Neuronal stem cell (in vitro differentiated cells): Measurements from ENCODE around the gene ASCL3.
"Not testable (repeated sequence)": the region's sequence is repeated elsewhere in the genome, so short reads cannot be mapped to it uniquely, and the experiment has no call there.

Experiments used
- DNase-seq: peaks from one replicate; pipeline ENCODE4 v3.0.0-alpha.2; 2013; ENCODE audit warnings: low spot score
- H2AFZ ChIP-seq: one replicate; pipeline ENCODE4 v1.6.1; 2013; ENCODE audit warnings: mild to moderate bottlenecking, low read length, inconsistent platforms
- H2AK5ac ChIP-seq: 2 replicates; pipeline ENCODE4 v1.6.1; 2013; ENCODE audit warnings: low read depth, mild to moderate bottlenecking, inconsistent platforms, low read length, moderate library complexity, mixed read lengths
- H2BK120ac ChIP-seq: 2 replicates; pipeline ENCODE4 v1.6.1; 2013; ENCODE audit warnings: low read depth, mild to moderate bottlenecking, inconsistent platforms, low read length, moderate library complexity, mixed read lengths
- H2BK12ac ChIP-seq: one replicate; pipeline ENCODE4 v1.6.1; 2013; ENCODE audit warnings: low read length, inconsistent platforms
- H2BK15ac ChIP-seq: 2 replicates; pipeline ENCODE4 v1.6.1; 2013; ENCODE audit warnings: mild to moderate bottlenecking, low read length, inconsistent platforms, mixed read lengths
- H2BK5ac ChIP-seq: one replicate; pipeline ENCODE4 v1.6.1; 2013; ENCODE audit warnings: inconsistent platforms, mild to moderate bottlenecking, low read length, moderate library complexity
- H3K14ac ChIP-seq: one replicate; pipeline ENCODE4 v1.6.1; 2013; ENCODE audit warnings: low read length, inconsistent platforms
- H3K18ac ChIP-seq: 2 replicates; pipeline ENCODE4 v1.6.1; 2013; ENCODE audit warnings: low read length, inconsistent platforms
- H3K23ac ChIP-seq: 2 replicates; pipeline ENCODE4 v1.6.1; 2013; ENCODE audit warnings: low read depth, mild to moderate bottlenecking, mixed read lengths, low read length, inconsistent platforms; ENCODE audit not compliant: poor library complexity
- H3K27ac ChIP-seq: replicated peaks from 3 replicates; pipeline ENCODE4 v1.5.1; 2013; ENCODE audit warnings: low read length, inconsistent platforms
- H3K27me3 ChIP-seq, 3 experiments: 2 replicates each; pipeline ENCODE4 v1.6.1; 2013; ENCODE audit warnings: low read length in 3 of 3, mild to moderate bottlenecking in 2 of 3, inconsistent platforms in 1 of 3, low read depth in 1 of 3, mixed read lengths in 1 of 3, moderate library complexity in 1 of 3; ENCODE audit not compliant: control insufficient read depth in 3 of 3, insufficient read depth in 3 of 3
- H3K36me3 ChIP-seq, 2 donors: replicated peaks in 1 of 2; 2 replicates each; pipeline ENCODE4 v1.6.1; 2013; ENCODE audit warnings: low read length in 2 of 2; ENCODE audit not compliant: control insufficient read depth in 2 of 2, insufficient read depth in 2 of 2
- H3K4ac ChIP-seq: 2 replicates; pipeline ENCODE4 v1.6.1; 2013; ENCODE audit warnings: inconsistent platforms, mild to moderate bottlenecking, low read length, moderate library complexity
- H3K4me1 ChIP-seq, 2 donors: 1 replicate in 1 of 2; 2 replicates in 1 of 2; pipeline ENCODE4 v1.6.1; 2013; ENCODE audit warnings: low read length in 2 of 2, low read depth in 1 of 2; ENCODE audit not compliant: control insufficient read depth in 2 of 2, insufficient read depth in 1 of 2
- H3K4me2 ChIP-seq: one replicate; pipeline ENCODE4 v1.6.1; 2013; ENCODE audit warnings: mild to moderate bottlenecking, low read length, inconsistent platforms; ENCODE audit not compliant: insufficient read depth, poor library complexity, severe bottlenecking
- H3K4me3 ChIP-seq, 2 donors: 2 replicates each; pipeline ENCODE4 v1.5.1; 2013; ENCODE audit warnings: low read length in 2 of 2, mild to moderate bottlenecking in 2 of 2, inconsistent platforms in 1 of 2, moderate library complexity in 1 of 2
- H3K79me1 ChIP-seq: one replicate; pipeline ENCODE4 v1.6.1; 2013; ENCODE audit warnings: low read depth, mild to moderate bottlenecking, inconsistent platforms, low read length, moderate library complexity
- H3K9ac ChIP-seq: one replicate; pipeline ENCODE4 v1.6.1; 2013; ENCODE audit warnings: mild to moderate bottlenecking, low read depth, low read length, inconsistent platforms; ENCODE audit not compliant: poor library complexity
- H3K9me3 ChIP-seq, 2 donors: replicated peaks in 1 of 2; 2 replicates each; pipeline versions ENCODE3 to v1.6.1; 2013; ENCODE audit warnings: low read length in 2 of 2, mild to moderate bottlenecking in 2 of 2, inconsistent platforms in 1 of 2, low read depth in 1 of 2, mixed read lengths in 1 of 2, moderate library complexity in 1 of 2; ENCODE audit not compliant: control insufficient read depth in 2 of 2, insufficient read depth in 1 of 2
- H4K8ac ChIP-seq: one replicate; pipeline ENCODE4 v1.6.1; 2013; ENCODE audit warnings: low read depth, mild to moderate bottlenecking, inconsistent platforms, low read length, moderate library complexity
- H4K91ac ChIP-seq: one replicate; pipeline ENCODE4 v1.6.1; 2013; ENCODE audit warnings: low read length, low read depth, mild to moderate bottlenecking, inconsistent platforms; ENCODE audit not compliant: poor library complexity
- WGBS, 2 donors: extraction: QIAGEN DNeasy Blood & Tissue Kit; methylation state at CpG; one replicate each; pipeline ENCODE4 v1.1.7; 2013; ENCODE audit warnings: missing lambda C conversion rate in 2 of 2, mixed read lengths in 1 of 2; ENCODE audit not compliant: insufficient read length in 2 of 2, insufficient replicate concordance in 1 of 2; ENCODE audit errors: extremely low coverage in 2 of 2; 5-methylcytosine and 5-hydroxymethylcytosine counted together

Gene ASCL3

DNA sequence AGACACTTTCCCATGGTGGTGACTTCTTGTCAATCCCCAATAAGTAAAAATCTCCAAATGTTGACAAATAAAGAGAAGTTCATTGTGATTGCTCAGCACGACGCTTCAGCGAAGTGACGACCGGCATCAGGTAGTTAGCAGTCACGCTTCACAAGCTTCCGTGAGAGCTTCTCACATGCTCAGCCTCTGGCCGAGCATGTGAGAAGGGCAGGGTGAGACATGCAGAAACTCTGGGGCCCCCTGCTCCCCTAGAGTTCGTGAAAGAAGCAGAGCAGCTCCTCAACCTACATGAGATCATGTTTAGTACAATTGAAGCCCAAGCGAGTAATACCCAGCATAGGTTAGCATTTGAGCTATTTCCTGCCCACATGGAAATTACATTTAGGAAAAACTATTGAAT, 5.7 kb downstream of the ASCL3 start:
- no peak overlapping the region for H3K23ac ChIP-seq
- H3K4me3 ChIP-seq: no peak overlapping the region
- H2BK12ac ChIP-seq: no peak overlapping the region
- H2BK15ac ChIP-seq: no peak overlapping the region
- H3K9me3 ChIP-seq: no peaks in the 10 kb centered on the region
- no peak for DNase-seq
- H3K27me3 ChIP-seq: no peaks in the 10 kb centered on the region
- H3K4me1 ChIP-seq: peaks cover 0 to 5% of the 10 kb centered on the region in 2 donors
- H3K4ac ChIP-seq: no peak overlapping the region
- no peak overlapping the region for H2BK120ac ChIP-seq
- no peaks in the 10 kb centered on the region for H3K36me3 ChIP-seq
- no peak overlapping the region for H4K91ac ChIP-seq
- H2BK5ac ChIP-seq: no peak overlapping the region
- no peak overlapping the region for H3K4me2 ChIP-seq
- no peaks in the 10 kb centered on the region for H3K79me1 ChIP-seq
- no peak overlapping the region for H4K8ac ChIP-seq
- H2AK5ac ChIP-seq: no peak overlapping the region
- H3K14ac ChIP-seq: no peak overlapping the region
- no CpG with 5 or more reads among the region's 10 CpGs for WGBS, 2 donors
- no peak overlapping the region for H3K27ac ChIP-seq
- no peak overlapping the region for H3K18ac ChIP-seq
- no peak overlapping the region for H3K9ac ChIP-seq
- no peak overlapping the region for H2AFZ ChIP-seq

DNA sequence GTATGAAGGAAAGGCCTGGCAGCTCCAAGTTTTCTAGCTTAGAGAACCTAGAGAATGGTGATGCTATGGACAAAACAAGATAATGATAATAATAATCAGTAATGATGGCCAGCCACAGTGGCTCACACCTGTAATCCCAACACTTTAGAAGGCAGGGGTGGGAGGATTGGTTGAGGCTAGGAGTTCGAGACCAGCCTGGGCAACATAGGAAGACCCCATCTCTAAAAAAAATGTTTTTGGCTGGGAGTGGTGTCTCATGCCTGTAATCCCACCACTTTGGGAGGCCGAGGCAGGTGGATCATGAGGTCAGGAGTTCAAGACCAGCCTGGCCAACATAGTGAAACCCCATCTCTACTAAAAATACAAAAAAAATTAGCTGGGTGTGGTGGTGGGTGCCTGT, 7.0 kb downstream of the ASCL3 start:
- not testable (repeated sequence) for H2AK5ac ChIP-seq, H2BK5ac ChIP-seq, H4K91ac ChIP-seq, H2BK120ac ChIP-seq, H3K36me3 ChIP-seq, H3K4ac ChIP-seq, H3K9me3 ChIP-seq, H4K8ac ChIP-seq, H2AFZ ChIP-seq, H3K4me1 ChIP-seq, DNase-seq, H2BK12ac ChIP-seq, H3K79me1 ChIP-seq, H3K4me3 ChIP-seq, H3K14ac ChIP-seq, H3K18ac ChIP-seq, H3K4me2 ChIP-seq, H3K9ac ChIP-seq, H3K27ac ChIP-seq, H3K23ac ChIP-seq, H3K27me3 ChIP-seq, H2BK15ac ChIP-seq
- no CpG with 5 or more reads among the region's 2 CpGs for WGBS, 2 donors

DNA sequence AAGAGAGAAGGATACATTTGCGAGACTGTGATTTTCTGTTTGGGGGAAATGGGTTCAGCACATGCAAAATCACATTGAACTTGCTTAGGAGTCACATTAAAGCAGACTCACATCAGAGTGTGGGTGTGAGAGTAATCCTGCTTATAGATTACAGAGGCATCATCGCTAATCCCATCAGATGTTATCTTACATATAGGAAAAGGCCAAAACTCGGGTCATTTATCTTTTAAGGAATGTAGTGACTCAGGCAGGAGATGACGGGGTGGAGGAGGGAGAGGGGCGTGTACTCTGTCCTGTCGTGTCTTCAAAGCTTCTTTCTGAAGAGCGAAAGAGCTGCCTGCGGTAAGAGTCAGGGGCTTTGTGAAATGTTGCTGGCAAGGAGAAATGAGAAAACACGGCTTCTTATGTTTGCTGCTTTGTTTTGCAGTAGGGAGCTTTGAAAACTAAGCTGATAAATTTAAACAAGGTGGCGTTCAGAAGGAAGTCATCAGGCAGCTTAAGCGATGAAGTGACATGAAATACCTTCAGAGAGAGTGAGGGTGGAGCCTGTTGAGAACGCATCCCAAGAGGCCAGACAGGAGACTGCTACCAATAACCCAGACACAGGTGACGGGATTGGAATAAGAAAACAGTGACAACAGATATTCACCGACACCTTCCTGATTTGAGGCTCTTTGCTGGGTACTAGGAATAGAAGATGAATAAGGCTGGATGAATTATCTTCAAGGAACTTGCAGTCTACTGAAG, 7.9 kb downstream of the ASCL3 start:
- peaks cover 0 to 5% of the 10 kb centered on the region in 2 donors for H3K4me1 ChIP-seq
- no peak overlapping the region for H4K8ac ChIP-seq
- no peaks in the 10 kb centered on the region for H3K79me1 ChIP-seq
- no peak overlapping the region for H2BK5ac ChIP-seq
- H3K18ac ChIP-seq: no peak overlapping the region
- no peaks in the 10 kb centered on the region for H3K9me3 ChIP-seq
- H3K9ac ChIP-seq: no peak overlapping the region
- H2BK12ac ChIP-seq: no peak overlapping the region
- H2AK5ac ChIP-seq: no peak overlapping the region
- no peak overlapping the region for H3K4me3 ChIP-seq
- no peaks in the 10 kb centered on the region for H3K36me3 ChIP-seq
- H2BK120ac ChIP-seq: no peak overlapping the region
- no CpG with 5 or more reads among the region's 14 CpGs for WGBS, 2 donors
- H4K91ac ChIP-seq: no peak overlapping the region
- H3K4me2 ChIP-seq: no peak overlapping the region
- no peak overlapping the region for H3K14ac ChIP-seq
- H3K27ac ChIP-seq: no peak overlapping the region
- no peak overlapping the region for H2BK15ac ChIP-seq
- no peak for DNase-seq
- H3K27me3 ChIP-seq: no peaks in the 10 kb centered on the region
- H2AFZ ChIP-seq: peak overlapping the region; percentile 77
- H3K4ac ChIP-seq: no peak overlapping the region
- no peak overlapping the region for H3K23ac ChIP-seq

DNA sequence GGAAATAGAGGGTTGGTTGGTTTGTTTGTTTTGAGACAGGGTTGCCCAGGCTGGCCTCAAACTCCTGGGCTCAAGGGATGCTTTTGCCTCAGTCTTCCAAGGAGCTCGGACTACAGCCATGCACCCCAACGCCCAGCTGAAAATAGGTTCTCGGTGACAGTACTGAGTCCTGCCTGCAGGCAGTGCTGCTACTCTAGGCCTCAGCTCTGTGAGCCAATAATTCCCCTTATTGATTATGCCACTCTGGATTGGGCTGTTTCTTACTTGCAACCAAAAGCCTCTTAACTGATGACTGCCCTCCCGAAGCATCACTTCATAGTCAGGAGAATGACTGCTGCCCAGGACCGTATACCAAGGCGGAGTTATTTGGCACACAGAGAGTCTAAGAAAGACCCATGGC, 8.9 kb downstream of the ASCL3 start:
- peaks cover 0 to 5% of the 10 kb centered on the region in 2 donors for H3K4me1 ChIP-seq
- H3K79me1 ChIP-seq: no peaks in the 10 kb centered on the region
- H4K91ac ChIP-seq: no peak overlapping the region
- H2AK5ac ChIP-seq: no peak overlapping the region
- no peaks in the 10 kb centered on the region for H3K9me3 ChIP-seq
- H4K8ac ChIP-seq: no peak overlapping the region
- H2BK12ac ChIP-seq: no peak overlapping the region
- H2BK5ac ChIP-seq: no peak overlapping the region
- no peak overlapping the region for H3K14ac ChIP-seq
- H3K9ac ChIP-seq: no peak overlapping the region
- no peak overlapping the region for H2AFZ ChIP-seq
- H3K23ac ChIP-seq: no peak overlapping the region
- no peak overlapping the region for H2BK15ac ChIP-seq
- H3K36me3 ChIP-seq: no peaks in the 10 kb centered on the region
- H3K4me3 ChIP-seq: no peak overlapping the region
- H3K4ac ChIP-seq: no peak overlapping the region
- no peak overlapping the region for H3K4me2 ChIP-seq
- WGBS, 2 donors: no CpG with 5 or more reads among the region's 6 CpGs
- no peak overlapping the region for H3K27ac ChIP-seq
- no peak for DNase-seq
- no peak overlapping the region for H2BK120ac ChIP-seq
- no peaks in the 10 kb centered on the region for H3K27me3 ChIP-seq
- H3K18ac ChIP-seq: no peak overlapping the region
